Measurements from ENCODE around the gene VAV2.

Gene VAV2

DNA sequence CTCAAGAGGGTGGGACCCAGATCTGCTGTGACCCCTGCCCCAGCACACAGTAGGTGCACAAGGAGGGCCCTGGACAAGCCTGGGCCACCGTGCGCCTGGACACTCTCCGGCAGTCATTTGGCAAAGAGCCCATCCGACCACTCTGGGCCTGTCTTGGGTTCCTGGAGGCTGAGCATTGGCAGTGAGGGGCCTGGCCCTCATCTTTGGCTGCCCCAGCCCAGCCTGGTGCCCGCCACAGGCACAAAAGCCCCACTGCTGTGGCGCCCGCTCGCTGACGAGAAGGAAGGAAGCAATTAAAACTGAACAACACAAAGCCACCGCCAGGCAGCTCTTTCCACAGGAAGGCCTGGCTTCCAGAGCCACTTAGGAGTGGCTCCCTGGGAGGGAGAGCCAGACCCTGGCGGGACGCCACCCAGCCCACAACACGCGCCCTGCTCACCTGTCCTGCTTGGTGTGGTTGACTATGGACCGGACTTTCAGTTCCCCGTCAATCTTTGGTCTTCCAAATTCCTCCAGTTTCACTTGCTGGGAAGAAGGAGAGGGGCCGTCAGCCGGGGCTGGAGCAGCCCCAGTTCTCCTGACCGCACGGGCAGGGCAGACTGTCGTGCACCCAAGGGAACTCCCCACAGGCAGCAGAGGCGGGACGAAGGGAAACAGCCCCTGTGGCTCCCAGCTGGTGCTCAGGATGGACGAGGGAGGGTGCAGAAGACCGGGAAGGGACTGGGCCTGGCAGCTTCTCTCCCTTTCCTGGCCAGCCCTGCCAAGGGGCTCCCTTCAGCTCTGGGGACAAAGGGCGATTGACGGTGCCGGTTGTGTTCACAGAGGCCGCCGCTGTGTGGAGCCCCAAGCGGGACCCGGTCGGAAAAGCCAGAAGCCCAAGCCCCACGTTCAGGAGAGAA, 203.1 kb downstream of the VAV2 start:
- Histone ChIP-seq H3K4me3 (ENCODE audit: low read depth, low read length) (no peak overlapping the region), H3K27me3 (ENCODE audit: control insufficient read depth, insufficient read depth, low read length) (no peaks in the 10 kb centered on the region), H3K9ac (ENCODE audit: low read depth, low read length) (no peak overlapping the region), H3K27ac (ENCODE audit: low read depth, low read length) (no peak overlapping the region), H3K4me1 (ENCODE audit: control insufficient read depth, insufficient read depth, low read length) (no peaks in the 10 kb centered on the region), H3K36me3 (ENCODE audit: control insufficient read depth, insufficient read depth, low read length) (peaks cover 44% of the 10 kb centered on the region), H3K9me3 (ENCODE audit: control insufficient read depth, insufficient read depth, low read length) (no peaks in the 10 kb centered on the region)

DNA sequence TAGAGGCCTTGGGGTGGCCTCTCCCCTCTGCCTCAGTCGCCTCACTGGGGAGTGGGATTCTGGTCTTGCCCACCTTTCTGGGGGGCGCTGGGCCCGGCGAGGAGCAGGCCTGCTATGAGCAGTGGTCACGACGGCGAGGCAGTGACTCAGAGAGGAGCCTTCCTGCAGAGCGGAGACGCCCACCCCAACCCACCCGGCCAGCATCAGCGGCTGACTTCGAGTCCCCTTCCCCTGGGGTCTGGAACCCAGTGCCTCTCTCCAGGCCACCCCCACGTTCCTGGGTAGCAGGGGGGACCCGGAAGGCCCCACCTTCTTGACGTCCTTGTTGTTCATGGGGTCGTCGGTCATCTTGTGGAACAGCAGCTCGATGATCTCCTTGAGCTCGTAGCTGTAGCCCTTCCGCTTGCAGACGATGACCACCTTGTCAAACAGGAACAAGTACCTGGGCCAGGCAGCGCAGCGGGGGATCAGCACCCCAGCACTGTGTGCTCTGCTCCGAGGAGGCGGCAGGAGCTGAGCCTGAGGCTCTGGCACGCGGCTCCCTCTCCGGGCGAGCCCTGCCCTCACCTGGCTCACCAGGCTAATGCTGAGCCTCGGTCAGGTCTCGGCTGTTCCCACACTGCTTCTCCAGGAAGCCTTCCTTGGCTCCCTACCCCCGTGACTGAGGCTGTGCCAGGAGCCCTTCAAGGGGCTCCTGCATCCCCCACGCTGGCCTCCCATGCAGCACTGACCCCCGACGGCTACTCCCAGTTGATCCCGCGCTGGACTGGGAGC, 203.9 kb downstream of the VAV2 start:
- Histone ChIP-seq H3K36me3 (ENCODE audit: control insufficient read depth, insufficient read depth, low read length) (peaks cover 50% of the 10 kb centered on the region), H3K9ac (ENCODE audit: low read depth, low read length) (no peak overlapping the region), H3K27ac (ENCODE audit: low read depth, low read length) (no peak overlapping the region), H3K9me3 (ENCODE audit: control insufficient read depth, insufficient read depth, low read length) (no peaks in the 10 kb centered on the region), H3K27me3 (ENCODE audit: control insufficient read depth, insufficient read depth, low read length) (no peaks in the 10 kb centered on the region), H3K4me1 (ENCODE audit: control insufficient read depth, insufficient read depth, low read length) (no peaks in the 10 kb centered on the region), H3K4me3 (ENCODE audit: low read depth, low read length) (no peak overlapping the region)

DNA sequence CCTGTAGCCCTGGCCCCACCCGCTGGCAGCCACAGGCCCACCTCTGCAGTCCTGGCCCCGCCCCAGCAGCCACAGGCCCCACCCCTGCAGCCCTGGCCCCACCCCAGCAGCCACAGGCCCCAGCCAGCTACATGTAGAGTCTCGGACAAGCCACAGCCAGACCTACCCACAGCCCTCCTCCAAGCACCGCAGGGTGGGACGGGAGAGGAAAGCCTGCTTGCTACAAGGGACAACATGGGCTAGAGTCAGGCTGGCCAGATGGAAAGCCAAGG, 204.4 kb downstream of the VAV2 start:
- H3K9ac ChIP-seq (ENCODE audit: low read depth, low read length) = no peak overlapping the region
- H3K27ac ChIP-seq (ENCODE audit: low read depth, low read length) = no peak overlapping the region
- no peaks in the 10 kb centered on the region for H3K9me3 ChIP-seq (ENCODE audit: control insufficient read depth, insufficient read depth, low read length)
- no peaks in the 10 kb centered on the region for H3K4me1 ChIP-seq (ENCODE audit: control insufficient read depth, insufficient read depth, low read length)
- H3K36me3 ChIP-seq (ENCODE audit: control insufficient read depth, insufficient read depth, low read length) = peaks cover 50% of the 10 kb centered on the region
- H3K4me3 ChIP-seq (ENCODE audit: low read depth, low read length) = no peak overlapping the region
- no peaks in the 10 kb centered on the region for H3K27me3 ChIP-seq (ENCODE audit: control insufficient read depth, insufficient read depth, low read length)

DNA sequence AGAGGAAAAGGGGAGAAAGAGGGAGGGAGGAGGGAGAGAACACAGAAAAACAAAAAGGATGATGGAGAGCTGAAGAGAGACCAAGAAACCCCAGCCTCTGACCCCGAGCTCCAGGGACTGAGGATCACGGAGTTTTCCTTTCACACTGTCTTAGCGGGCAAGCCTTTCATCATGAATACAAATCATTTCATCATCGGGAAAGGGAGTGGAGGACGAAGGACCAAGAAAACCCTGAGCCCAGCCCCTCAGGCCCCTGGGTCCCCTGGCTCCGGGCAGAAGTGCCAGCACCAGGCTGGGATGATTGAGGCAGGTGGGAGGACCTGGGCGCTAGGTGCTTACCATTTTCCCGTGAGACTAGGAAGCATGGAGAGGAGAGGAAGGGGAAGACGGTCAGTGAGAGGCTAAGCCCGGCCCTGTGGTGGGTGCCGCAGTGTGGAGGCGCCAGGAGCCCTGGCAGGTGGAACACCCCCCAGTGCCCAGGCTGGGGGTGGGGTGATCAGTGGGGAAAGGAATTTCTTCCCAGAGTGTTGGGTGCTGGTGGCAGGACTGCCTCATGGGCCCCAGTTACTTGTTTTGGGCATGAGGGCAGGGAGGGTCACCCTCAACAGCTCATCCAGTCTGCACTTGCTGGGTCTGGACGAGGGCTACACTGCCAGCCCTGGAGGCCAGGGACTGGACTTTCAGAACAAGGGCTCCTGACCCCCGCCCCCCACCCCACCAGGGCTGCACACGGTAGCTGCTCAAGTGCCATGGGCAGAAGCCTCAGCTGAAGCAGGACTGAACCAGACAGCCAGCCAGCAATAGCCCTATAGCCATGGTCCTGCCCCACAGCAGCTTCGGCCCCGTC, 205.0 kb downstream of the VAV2 start:
- no peaks in the 10 kb centered on the region for H3K4me1 ChIP-seq (ENCODE audit: control insufficient read depth, insufficient read depth, low read length)
- H3K4me3 ChIP-seq (ENCODE audit: low read depth, low read length) = no peak overlapping the region
- H3K27me3 ChIP-seq (ENCODE audit: control insufficient read depth, insufficient read depth, low read length) = no peaks in the 10 kb centered on the region
- no peak overlapping the region for H3K9ac ChIP-seq (ENCODE audit: low read depth, low read length)
- H3K36me3 ChIP-seq (ENCODE audit: control insufficient read depth, insufficient read depth, low read length) = peaks cover 50% of the 10 kb centered on the region
- no peaks in the 10 kb centered on the region for H3K9me3 ChIP-seq (ENCODE audit: control insufficient read depth, insufficient read depth, low read length)
- H3K27ac ChIP-seq (ENCODE audit: low read depth, low read length) = no peak overlapping the region

DNA sequence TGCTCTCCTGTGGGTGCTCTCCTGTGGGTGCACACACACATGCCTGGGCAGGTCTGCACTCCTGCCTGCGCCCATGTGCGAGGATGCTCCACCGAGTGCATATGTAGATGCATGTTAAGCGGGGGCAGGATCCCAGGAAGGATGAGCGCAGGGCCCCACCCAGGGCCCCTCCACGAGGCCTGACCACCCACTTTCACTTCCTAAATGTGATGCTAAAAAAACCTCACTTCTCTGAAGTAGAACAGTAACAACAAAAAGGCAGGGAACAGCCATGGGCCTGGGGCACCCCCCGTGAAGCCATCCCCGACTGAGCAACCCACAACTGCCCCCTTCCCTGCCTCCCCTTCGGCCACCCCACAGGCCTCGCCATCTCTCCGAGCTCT, 205.8 kb downstream of the VAV2 start:
- H3K4me3 ChIP-seq (ENCODE audit: low read depth, low read length) = no peak overlapping the region
- H3K36me3 ChIP-seq (ENCODE audit: control insufficient read depth, insufficient read depth, low read length) = peaks cover 44% of the 10 kb centered on the region
- H3K4me1 ChIP-seq (ENCODE audit: control insufficient read depth, insufficient read depth, low read length) = no peaks in the 10 kb centered on the region
- no peaks in the 10 kb centered on the region for H3K9me3 ChIP-seq (ENCODE audit: control insufficient read depth, insufficient read depth, low read length)
- H3K27me3 ChIP-seq (ENCODE audit: control insufficient read depth, insufficient read depth, low read length) = no peaks in the 10 kb centered on the region
- H3K9ac ChIP-seq (ENCODE audit: low read depth, low read length) = no peak overlapping the region
- no peak overlapping the region for H3K27ac ChIP-seq (ENCODE audit: low read depth, low read length)

DNA sequence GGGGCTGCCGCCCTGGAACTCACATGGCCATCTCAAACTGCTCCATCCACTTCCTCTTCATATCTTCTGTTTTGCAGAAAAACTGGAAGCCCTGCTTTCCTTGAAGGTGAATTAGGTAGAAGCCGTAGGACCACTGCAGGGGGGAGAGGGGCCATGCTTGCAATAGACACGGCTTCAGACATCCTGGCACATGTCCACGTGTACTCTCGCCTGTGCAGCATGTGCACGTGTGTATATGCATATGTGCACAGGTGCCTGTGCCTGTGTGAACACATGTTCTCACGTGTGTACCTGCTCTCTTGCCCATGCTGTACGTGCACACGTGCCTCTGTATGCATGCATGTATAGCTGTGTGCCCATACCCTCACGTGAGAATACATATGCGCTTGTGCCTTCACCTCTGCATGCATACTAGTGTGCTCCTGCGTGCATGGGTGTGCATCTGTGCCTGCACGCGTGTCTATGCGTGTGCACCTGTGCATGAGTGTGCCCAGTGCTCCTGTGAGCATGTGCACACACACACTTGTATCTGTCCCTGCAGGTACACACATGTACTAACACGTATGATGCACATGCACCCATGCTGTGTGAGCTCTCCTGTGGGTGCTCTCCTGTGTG, 206.3 kb downstream of the VAV2 start:
- Histone ChIP-seq H3K36me3 (ENCODE audit: control insufficient read depth, insufficient read depth, low read length) (peaks cover 46% of the 10 kb centered on the region), H3K27ac (ENCODE audit: low read depth, low read length) (no peak overlapping the region), H3K9ac (ENCODE audit: low read depth, low read length) (no peak overlapping the region)

DNA sequence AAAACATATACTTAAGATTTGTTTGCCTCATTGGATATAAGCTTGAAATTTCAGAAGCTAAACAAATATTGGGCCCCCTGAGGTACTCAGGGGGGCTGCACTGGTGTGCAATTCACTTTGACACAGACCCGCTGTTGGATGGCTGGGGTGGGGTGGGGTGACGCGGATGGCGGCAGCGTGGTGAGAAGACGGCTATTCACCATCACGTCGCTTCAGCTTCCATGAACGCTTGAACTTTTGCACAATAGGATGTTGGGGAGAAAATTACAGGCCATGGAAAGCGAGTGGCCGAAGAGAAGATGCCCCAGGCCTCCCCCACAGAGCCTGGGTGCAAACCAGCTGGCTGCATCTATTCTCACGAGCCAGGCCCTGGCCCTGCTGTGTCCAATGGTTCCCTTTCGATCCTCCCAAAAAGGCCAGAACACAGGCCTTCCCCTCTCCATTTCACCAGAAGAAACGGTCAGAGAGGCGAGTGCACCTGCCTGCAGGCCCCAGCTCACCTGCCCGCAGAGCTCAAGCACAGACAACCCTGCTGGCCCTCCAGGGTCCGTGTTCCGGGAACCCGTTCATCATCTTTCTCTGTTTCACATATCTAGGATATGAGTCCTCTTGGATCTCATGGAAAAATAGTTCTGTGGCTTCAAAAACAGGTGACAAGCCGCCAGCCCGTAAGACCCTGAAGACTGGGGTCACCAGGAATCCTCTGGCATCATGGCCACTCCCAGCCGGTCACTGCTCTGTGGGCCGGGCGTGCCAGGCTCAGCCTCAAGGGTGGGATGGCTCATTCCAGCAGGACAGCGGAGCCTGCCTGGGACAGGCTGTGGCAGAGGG, 207.2 kb downstream of the VAV2 start:
- Histone ChIP-seq H3K27ac (ENCODE audit: low read depth, low read length) (no peak overlapping the region), H3K9ac (ENCODE audit: low read depth, low read length) (no peak overlapping the region), H3K4me3 (ENCODE audit: low read depth, low read length) (no peak overlapping the region), H3K9me3 (ENCODE audit: control insufficient read depth, insufficient read depth, low read length) (no peaks in the 10 kb centered on the region), H3K27me3 (ENCODE audit: control insufficient read depth, insufficient read depth, low read length) (no peaks in the 10 kb centered on the region), H3K4me1 (ENCODE audit: control insufficient read depth, insufficient read depth, low read length) (no peaks in the 10 kb centered on the region), H3K36me3 (ENCODE audit: control insufficient read depth, insufficient read depth, low read length) (peaks cover 45% of the 10 kb centered on the region)

More for the DNA sequence above, 206.3 kb downstream of the VAV2 start:
- no peaks in the 10 kb centered on the region for H3K9me3 ChIP-seq (ENCODE audit: control insufficient read depth, insufficient read depth, low read length)
- no peak overlapping the region for H3K4me3 ChIP-seq (ENCODE audit: low read depth, low read length)
- H3K4me1 ChIP-seq (ENCODE audit: control insufficient read depth, insufficient read depth, low read length) = no peaks in the 10 kb centered on the region
- H3K27me3 ChIP-seq (ENCODE audit: control insufficient read depth, insufficient read depth, low read length) = no peaks in the 10 kb centered on the region

DNA sequence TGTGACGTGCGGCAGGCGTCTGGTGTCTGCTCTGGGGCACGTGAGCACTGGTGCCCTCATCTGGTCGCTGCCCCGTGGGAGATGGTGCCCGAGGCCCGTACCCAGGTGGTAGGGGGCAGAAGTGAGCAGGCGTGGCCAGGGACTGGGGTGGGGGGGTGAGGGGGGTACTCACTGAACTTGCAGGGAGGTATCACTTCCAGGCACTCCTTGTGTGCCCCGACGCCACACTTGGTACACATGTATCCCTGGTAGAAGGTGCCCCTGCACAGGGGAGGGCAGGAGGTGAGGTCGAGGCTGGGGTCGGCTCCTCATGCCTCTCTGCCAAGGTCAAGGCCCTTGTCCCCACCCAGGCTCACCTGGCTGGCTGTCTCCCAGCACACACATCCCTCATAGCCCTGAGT, 208.8 kb downstream of the VAV2 start:
- Histone ChIP-seq H3K27ac (ENCODE audit: low read depth, low read length) (no peak overlapping the region), H3K4me3 (ENCODE audit: low read depth, low read length) (no peak overlapping the region), H3K36me3 (ENCODE audit: control insufficient read depth, insufficient read depth, low read length) (peaks cover 48% of the 10 kb centered on the region), H3K4me1 (ENCODE audit: control insufficient read depth, insufficient read depth, low read length) (no peaks in the 10 kb centered on the region), H3K9ac (ENCODE audit: low read depth, low read length) (no peak overlapping the region), H3K27me3 (ENCODE audit: control insufficient read depth, insufficient read depth, low read length) (no peaks in the 10 kb centered on the region), H3K9me3 (ENCODE audit: control insufficient read depth, insufficient read depth, low read length) (no peaks in the 10 kb centered on the region)

DNA sequence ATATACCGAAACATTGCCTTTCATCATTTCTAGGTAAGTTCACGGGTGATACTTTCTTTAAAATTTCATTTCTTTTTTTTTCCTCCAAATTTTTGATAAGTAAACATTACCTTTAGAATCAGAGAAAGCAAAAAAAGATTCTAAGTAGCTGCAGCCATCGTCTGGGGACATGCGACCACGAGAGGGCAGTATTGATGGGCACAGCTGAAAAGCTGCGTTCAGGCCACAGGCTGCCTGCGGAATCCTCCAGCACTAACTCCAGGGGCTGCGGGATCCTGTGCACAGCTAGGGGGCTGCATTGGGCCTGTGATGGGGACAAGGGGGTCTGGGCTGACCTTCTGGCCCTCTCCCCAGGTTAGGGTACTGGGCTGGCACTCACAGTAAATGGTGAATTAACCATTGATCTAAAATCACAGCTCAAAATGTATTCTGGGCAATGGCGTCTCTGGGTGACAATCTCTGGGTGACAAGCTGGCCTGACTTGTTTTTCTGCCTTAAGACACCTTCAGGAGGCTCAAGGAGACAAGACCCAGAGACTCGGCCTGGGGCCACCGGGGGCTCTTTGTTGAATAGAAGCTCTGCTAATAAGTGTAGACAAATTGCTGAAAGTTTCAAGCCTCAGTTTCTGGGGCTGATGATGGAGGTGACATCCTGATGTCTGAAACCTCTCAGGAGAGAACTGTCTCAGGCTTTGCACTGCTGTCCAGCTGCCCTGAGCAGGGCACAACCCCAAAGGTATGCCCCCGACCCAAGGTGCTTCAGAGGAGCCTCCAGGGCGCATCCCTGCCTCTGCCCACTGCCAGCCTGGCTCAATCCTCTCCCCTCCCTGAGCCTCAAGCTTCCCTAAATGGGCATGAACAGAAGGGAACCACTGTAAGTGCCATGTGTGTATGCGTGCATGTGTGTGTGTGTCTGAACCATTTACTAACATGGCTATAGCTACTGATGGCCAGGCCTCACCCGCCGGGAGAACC, 209.7 kb downstream of the VAV2 start:
- no peak overlapping the region for H3K9ac ChIP-seq (ENCODE audit: low read depth, low read length)
- no peaks in the 10 kb centered on the region for H3K9me3 ChIP-seq (ENCODE audit: control insufficient read depth, insufficient read depth, low read length)
- H3K27ac ChIP-seq (ENCODE audit: low read depth, low read length) = no peak overlapping the region
- no peak overlapping the region for H3K4me3 ChIP-seq (ENCODE audit: low read depth, low read length)
- H3K27me3 ChIP-seq (ENCODE audit: control insufficient read depth, insufficient read depth, low read length) = no peaks in the 10 kb centered on the region
- peaks cover 56% of the 10 kb centered on the region for H3K36me3 ChIP-seq (ENCODE audit: control insufficient read depth, insufficient read depth, low read length)
- no peaks in the 10 kb centered on the region for H3K4me1 ChIP-seq (ENCODE audit: control insufficient read depth, insufficient read depth, low read length)

Measured in HUES48 (cell line).